ENCODE results near the gene WWOX.

WWOX gene

GRCh38 chr16:78097548-78097947, 1.9 kb upstream of the WWOX start:
- H3K9me3 ChIP-seq (ENCODE audit: insufficient read depth, low read length, severe bottlenecking) = no peaks in the 10 kb centered on the region
- peaks cover 31% of the 10 kb centered on the region for H3K4me1 ChIP-seq (ENCODE audit: insufficient read depth, low read length)
- peaks cover 7% of the 10 kb centered on the region for H3K36me3 ChIP-seq (ENCODE audit: insufficient read depth, low read length)
- no peak for ATAC-seq (ENCODE audit: insufficient read depth, low read depth)
- H3K4me3 ChIP-seq (ENCODE audit: low read depth in 1 of 2, low read length in 2 of 2) = no peak overlapping the region
- peaks cover 9% of the 10 kb centered on the region for H3K27me3 ChIP-seq (ENCODE audit: insufficient read depth, low read length, poor library complexity)
- H3K9ac ChIP-seq (ENCODE audit: low read depth, low read length) = no peak overlapping the region
- no peak overlapping the region for H3K4me2 ChIP-seq (ENCODE audit: insufficient read depth, low read length)
- peaks cover 12% of the 10 kb centered on the region; the same call in 1 of the 2 replicates for H4K20me1 ChIP-seq (ENCODE audit: insufficient read depth, low read length)
- DNase-seq = no peak
- H3K79me2 ChIP-seq (ENCODE audit: insufficient read depth, low read length) = peaks cover 27% of the 10 kb centered on the region
- TF ChIP-seq EZH2 (IDR thresholded peaks at IDR 0.05; ENCODE audit: borderline replicate concordance, low read depth, low read length, severe bottlenecking) = no peak
- no peak for TF ChIP-seq CTCF (IDR thresholded peaks at IDR 0.05; ENCODE audit: borderline replicate concordance, extremely low read depth, low read length, poor library complexity, severe bottlenecking)
- no peak overlapping the region for H3K27ac ChIP-seq (ENCODE audit: low read length)
- H2AFZ ChIP-seq (ENCODE audit: low read depth, low read length) = 0 out of 2 replicates have a peak overlapping the region, but pooled peaks have one; percentile 1

GRCh38 chr16:78098087-78098486, 1.4 kb upstream of the WWOX start:
- H3K27me3 ChIP-seq (ENCODE audit: insufficient read depth, low read length, poor library complexity) = peaks cover 5% of the 10 kb centered on the region
- H3K36me3 ChIP-seq (ENCODE audit: insufficient read depth, low read length) = peaks cover 10% of the 10 kb centered on the region
- H3K9me3 ChIP-seq (ENCODE audit: insufficient read depth, low read length, severe bottlenecking) = no peaks in the 10 kb centered on the region
- no peak overlapping the region for H3K4me3 ChIP-seq (ENCODE audit: low read depth in 1 of 2, low read length in 2 of 2)
- H3K79me2 ChIP-seq (ENCODE audit: insufficient read depth, low read length) = peaks cover 32% of the 10 kb centered on the region
- H3K9ac ChIP-seq (ENCODE audit: low read depth, low read length) = no peak overlapping the region
- H3K27ac ChIP-seq (ENCODE audit: low read length) = no peak overlapping the region
- H3K4me2 ChIP-seq (ENCODE audit: insufficient read depth, low read length) = no peak overlapping the region
- no peak for TF ChIP-seq EZH2 (IDR thresholded peaks at IDR 0.05; ENCODE audit: borderline replicate concordance, low read depth, low read length, severe bottlenecking)
- no peak for TF ChIP-seq CTCF (IDR thresholded peaks at IDR 0.05; ENCODE audit: borderline replicate concordance, extremely low read depth, low read length, poor library complexity, severe bottlenecking)
- peaks cover 33% of the 10 kb centered on the region for H3K4me1 ChIP-seq (ENCODE audit: insufficient read depth, low read length)
- no peak for DNase-seq
- peaks cover 13% of the 10 kb centered on the region; the same call in 1 of the 2 replicates for H4K20me1 ChIP-seq (ENCODE audit: insufficient read depth, low read length)
- ATAC-seq (ENCODE audit: insufficient read depth, low read depth) = no peak
- peak overlapping the region; percentile 97 for H2AFZ ChIP-seq (ENCODE audit: low read depth, low read length)

GRCh38 chr16:78098595-78099270, 721 bp upstream of the WWOX start:
- Histone ChIP-seq H3K4me2 (ENCODE audit: insufficient read depth, low read length) (peak overlapping the region; percentile 85), H3K9ac (ENCODE audit: low read depth, low read length) (peak overlapping the region; percentile 94)

More at GRCh38 chr16:78098595-78099270, 721 bp upstream of the WWOX start:
- H4K20me1 ChIP-seq (ENCODE audit: insufficient read depth, low read length) = peaks cover 14% of the 10 kb centered on the region; the same call in 1 of the 2 replicates
- H3K79me2 ChIP-seq (ENCODE audit: insufficient read depth, low read length) = peaks cover 39% of the 10 kb centered on the region
- peaks cover 33% of the 10 kb centered on the region for H3K4me1 ChIP-seq (ENCODE audit: insufficient read depth, low read length)
- ATAC-seq (ENCODE audit: insufficient read depth, low read depth) = no peak
- H3K27ac ChIP-seq (ENCODE audit: low read length) = peak overlapping the region; percentile 72
- H3K36me3 ChIP-seq (ENCODE audit: insufficient read depth, low read length) = peaks cover 10% of the 10 kb centered on the region
- no peaks in the 10 kb centered on the region for H3K9me3 ChIP-seq (ENCODE audit: insufficient read depth, low read length, severe bottlenecking)
- DNase-seq = no peak
- H3K4me3 ChIP-seq (ENCODE audit: low read depth in 1 of 2, low read length in 2 of 2) = peak overlapping the region; percentile 33 to 90; a peak in 3 of 4 replicates
- H3K27me3 ChIP-seq (ENCODE audit: insufficient read depth, low read length, poor library complexity) = peaks cover 2% of the 10 kb centered on the region
- no peak for TF ChIP-seq CTCF (IDR thresholded peaks at IDR 0.05; ENCODE audit: borderline replicate concordance, extremely low read depth, low read length, poor library complexity, severe bottlenecking)
- TF ChIP-seq EZH2 (IDR thresholded peaks at IDR 0.05; ENCODE audit: borderline replicate concordance, low read depth, low read length, severe bottlenecking) = no peak
- peak overlapping the region; percentile 97 for H2AFZ ChIP-seq (ENCODE audit: low read depth, low read length)
